B cell (primary cell): ENCODE measurements around the gene TBC1D22A. TPM values are rescaled to one million over a fixed set of nuclear protein-coding genes. Genes with fewer than 3 reads are reported as not detected.

ENCODE experiments used
- ATAC-seq: fragments of 200-7000 bp; cut with Tn5 transposase; one replicate; pipeline ENCODE4 v1.10.0; 2021; ENCODE audit warnings: low read depth, mild to moderate bottlenecking, moderate number of reproducible peaks, moderate library complexity
- CTCF ChIA-PET: fragments of 350-600 bp; sonication (Branson Sonifier 250); formaldehyde crosslinking; loops from one replicate; lab custom pipeline; 2021; ENCODE audit warnings: antibody characterized with exemption, inconsistent platforms; lab: Charles Lee
- POLR2A ChIA-PET: fragments of 350-600 bp; sonication (Branson Sonifier 250); formaldehyde crosslinking; loops from one replicate; lab custom pipeline; 2021; ENCODE audit warnings: antibody characterized with exemption; lab: Charles Lee
- DNase-seq: peaks from one replicate; pipeline ENCODE4 v3.0.0; 2013
- H2AFZ ChIP-seq: 2 replicates; pipeline ENCODE4 v1.6.1; 2012; ENCODE audit warnings: mild to moderate bottlenecking, low read depth, low read length; ENCODE audit not compliant: insufficient read depth, poor library complexity, severe bottlenecking
- H3K27ac ChIP-seq, 2 donors: 1 replicate in 1 of 2; 2 replicates in 1 of 2; pipeline ENCODE4 v1.5.1; 2012 to 2013; ENCODE audit warnings: low read length in 2 of 2, mild to moderate bottlenecking in 2 of 2, moderate library complexity in 1 of 2
- H3K27me3 ChIP-seq, 4 experiments: fragments of 200-600 bp in 1 of 4; sonication (generic) in 1 of 4; replicated peaks in 1 of 4; 1 replicate in 2 of 4; 2 replicates in 2 of 4; pipeline versions ENCODE4 v1.6.1 to v1.7.0; 2013 to 2016; ENCODE audit warnings: low read length in 3 of 4, mild to moderate bottlenecking in 2 of 4, mixed read lengths in 1 of 4, moderate library complexity in 1 of 4; ENCODE audit not compliant: insufficient read depth in 4 of 4, control insufficient read depth in 3 of 4; ENCODE audit errors: control extremely low read depth in 1 of 4
- H3K36me3 ChIP-seq, 2 experiments: replicated peaks in 1 of 2; 1 replicate in 1 of 2; 2 replicates in 1 of 2; pipeline versions ENCODE4 v1.6.1 to v1.7.1; 2013; ENCODE audit warnings: low read length in 1 of 2; ENCODE audit not compliant: insufficient read depth in 2 of 2, control insufficient read depth in 1 of 2; ENCODE audit errors: control extremely low read depth in 1 of 2, extremely low read depth in 1 of 2
- H3K4me1 ChIP-seq, 2 donors: fragments of 200-600 bp in 1 of 2; sonication (generic) in 1 of 2; 1 replicate in 1 of 2; 2 replicates in 1 of 2; pipeline versions ENCODE4 v1.5.1 to v1.6.1; 2013 to 2017; ENCODE audit warnings: low read length in 2 of 2; ENCODE audit not compliant: control insufficient read depth in 2 of 2, insufficient read depth in 2 of 2
- H3K4me2 ChIP-seq: replicated peaks from 2 replicates; pipeline ENCODE3; 2012; ENCODE audit warnings: mild to moderate bottlenecking, low read depth, low read length; ENCODE audit not compliant: poor library complexity, severe bottlenecking
- H3K4me3 ChIP-seq, 5 experiments: fragments of 200-600 bp in 1 of 5; sonication (generic) in 1 of 5; 1 replicate in 3 of 5; 2 replicates in 2 of 5; pipeline versions ENCODE4 v1.5.1 to v1.7.0; 2011 to 2016; ENCODE audit warnings: low read length in 4 of 5, mild to moderate bottlenecking in 4 of 5, low read depth in 2 of 5, control low read depth in 1 of 5, moderate library complexity in 1 of 5; ENCODE audit not compliant: insufficient read depth in 1 of 5; ENCODE audit errors: control extremely low read depth in 1 of 5, extremely low read depth in 1 of 5
- H3K79me2 ChIP-seq: fragments of 200-600 bp; sonication (generic); one replicate; pipeline ENCODE4 v1.6.0; 2016; ENCODE audit warnings: low read length; ENCODE audit not compliant: control insufficient read depth, insufficient read depth
- H3K9ac ChIP-seq: fragments of 200-600 bp; sonication (generic); 2 replicates; pipeline ENCODE4 v1.6.1; 2017; ENCODE audit warnings: mild to moderate bottlenecking, low read length, moderate library complexity
- H3K9me3 ChIP-seq, 3 donors: one replicate each; pipeline versions ENCODE4 v1.6.1 to v1.7.1; 2013; ENCODE audit warnings: low read length in 2 of 3; ENCODE audit not compliant: control insufficient read depth in 2 of 3, insufficient read depth in 1 of 3; ENCODE audit errors: control extremely low read depth in 1 of 3
- H4K20me1 ChIP-seq: 2 replicates; pipeline ENCODE4 v1.6.0; 2012; ENCODE audit warnings: mild to moderate bottlenecking, low read length; ENCODE audit not compliant: insufficient read depth, control insufficient read depth, poor library complexity, severe bottlenecking
- H3K27ac Mint-ChIP-seq: one replicate; pipeline ENCODE4 v1.8.0; 2021; ENCODE audit warnings: mixed read lengths
- H3K27me3 Mint-ChIP-seq: one replicate; pipeline ENCODE4 v1.8.0; 2021; ENCODE audit warnings: mixed read lengths
- H3K4me1 Mint-ChIP-seq: one replicate; pipeline ENCODE4 v1.8.0; 2021; ENCODE audit warnings: mixed read lengths
- H3K4me3 Mint-ChIP-seq: one replicate; pipeline ENCODE4 v1.8.0; 2021; ENCODE audit warnings: mixed read lengths
- H3K9me3 Mint-ChIP-seq: one replicate; pipeline ENCODE4 v1.8.0; 2022; ENCODE audit warnings: mixed read lengths; ENCODE audit not compliant: insufficient read depth
- EZH2 ChIP-seq: IDR thresholded peaks from 2 replicates; pipeline ENCODE4 v1.6.1; 2012; ENCODE audit warnings: borderline replicate concordance, low read depth, mild to moderate bottlenecking, moderate library complexity, low read length; ENCODE audit not compliant: insufficient read depth, poor library complexity, severe bottlenecking
- WGBS: methylation state at CpG from one replicate; pipeline ENCODE4 v1.1.5; 2013; ENCODE audit warnings: missing lambda C conversion rate; ENCODE audit not compliant: insufficient coverage; 5-methylcytosine and 5-hydroxymethylcytosine counted together
- intact Hi-C: fragments of 100-400 bp; cut with micrococcal nuclease; formaldehyde crosslinking; loops from one replicate; pipeline ENCODE4 v1.10.0; 2022
- polyA plus RNA-seq: library from polyadenylated mRNA; depleted of rRNA; stranded (reverse); fragments of >200 nt; gene quantifications from 2 replicates; pipeline ENCODE4 v1.2.3, GENCODE V29; 2012
- total RNA-seq, 2 donors: library from RNA; stranded (reverse); fragments of 120-200 nt in 1 of 2; gene quantifications; 1 replicate in 1 of 2; 2 replicates in 1 of 2; pipeline versions ENCODE4 v1.2.3 to v1.2.4, GENCODE V29; 2013 to 2022
- TF ChIP-seq, protein P1 (sequence below): fragments of 200-600 bp; IDR thresholded peaks from one replicate; pipeline ENCODE4 v1.8.0; 2022; ENCODE audit warnings: antibody characterized with exemption, mild to moderate bottlenecking

The TBC1D22A gene
- total and polyA plus RNA-seq, 2 donors (not counting 1 experiment from before 2014, with no cell fraction given): 73.8 to 128 TPM

DNA sequence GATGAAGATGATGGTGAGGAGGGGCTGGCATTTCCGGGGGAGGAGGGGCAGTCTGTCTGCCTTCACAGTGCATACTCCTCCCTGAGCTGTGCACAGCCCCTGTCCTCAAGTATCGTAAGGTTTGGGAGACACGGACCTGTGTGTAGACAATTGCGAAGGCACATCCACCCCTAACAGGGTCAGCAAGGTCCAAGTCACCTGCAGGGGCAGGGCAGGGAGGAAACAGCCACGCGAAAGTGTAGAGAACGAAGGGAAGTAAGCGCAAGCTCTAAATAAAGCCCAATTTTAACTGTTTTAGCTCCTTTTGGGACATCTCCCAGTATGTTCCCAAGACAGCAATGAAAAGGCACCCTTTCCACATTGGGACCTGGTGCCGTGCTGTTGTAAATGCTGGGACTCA is 448.2 kb downstream of the TBC1D22A start:
- Histone ChIP-seq H4K20me1 (no peaks in the 10 kb centered on the region), H3K36me3 (no peaks in the 10 kb centered on the region), H3K27me3 (no peaks in the 10 kb centered on the region), H3K4me1 (no peaks in the 10 kb centered on the region), H3K4me2 (no peak overlapping the region), H3K79me2 (no peaks in the 10 kb centered on the region), H3K27ac (no peak overlapping the region), H3K9me3 (no peaks in the 10 kb centered on the region), H3K4me3 (no peak overlapping the region), H3K9ac (no peak overlapping the region), H2AFZ (no peak overlapping the region)
- intact Hi-C loops: no loop called here
- H3K27ac Mint-ChIP-seq: no peak overlapping the region
- no peak for ATAC-seq
- H3K27me3 Mint-ChIP-seq: no peaks in the 10 kb centered on the region
- no peak for DNase-seq
- ChIA-PET POLR2A (no interaction called here), CTCF (no interaction called here)
- H3K4me3 Mint-ChIP-seq: no peak overlapping the region
- WGBS: 87% methylated on average over 9 of the region's 9 CpGs
- H3K9me3 Mint-ChIP-seq: no peaks in the 10 kb centered on the region
- TF ChIP-seq, protein P1, sequence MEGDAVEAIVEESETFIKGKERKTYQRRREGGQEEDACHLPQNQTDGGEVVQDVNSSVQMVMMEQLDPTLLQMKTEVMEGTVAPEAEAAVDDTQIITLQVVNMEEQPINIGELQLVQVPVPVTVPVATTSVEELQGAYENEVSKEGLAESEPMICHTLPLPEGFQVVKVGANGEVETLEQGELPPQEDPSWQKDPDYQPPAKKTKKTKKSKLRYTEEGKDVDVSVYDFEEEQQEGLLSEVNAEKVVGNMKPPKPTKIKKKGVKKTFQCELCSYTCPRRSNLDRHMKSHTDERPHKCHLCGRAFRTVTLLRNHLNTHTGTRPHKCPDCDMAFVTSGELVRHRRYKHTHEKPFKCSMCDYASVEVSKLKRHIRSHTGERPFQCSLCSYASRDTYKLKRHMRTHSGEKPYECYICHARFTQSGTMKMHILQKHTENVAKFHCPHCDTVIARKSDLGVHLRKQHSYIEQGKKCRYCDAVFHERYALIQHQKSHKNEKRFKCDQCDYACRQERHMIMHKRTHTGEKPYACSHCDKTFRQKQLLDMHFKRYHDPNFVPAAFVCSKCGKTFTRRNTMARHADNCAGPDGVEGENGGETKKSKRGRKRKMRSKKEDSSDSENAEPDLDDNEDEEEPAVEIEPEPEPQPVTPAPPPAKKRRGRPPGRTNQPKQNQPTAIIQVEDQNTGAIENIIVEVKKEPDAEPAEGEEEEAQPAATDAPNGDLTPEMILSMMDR: no peak
- TF ChIP-seq EZH2: no peak
- H3K4me1 Mint-ChIP-seq: no peaks in the 10 kb centered on the region

DNA sequence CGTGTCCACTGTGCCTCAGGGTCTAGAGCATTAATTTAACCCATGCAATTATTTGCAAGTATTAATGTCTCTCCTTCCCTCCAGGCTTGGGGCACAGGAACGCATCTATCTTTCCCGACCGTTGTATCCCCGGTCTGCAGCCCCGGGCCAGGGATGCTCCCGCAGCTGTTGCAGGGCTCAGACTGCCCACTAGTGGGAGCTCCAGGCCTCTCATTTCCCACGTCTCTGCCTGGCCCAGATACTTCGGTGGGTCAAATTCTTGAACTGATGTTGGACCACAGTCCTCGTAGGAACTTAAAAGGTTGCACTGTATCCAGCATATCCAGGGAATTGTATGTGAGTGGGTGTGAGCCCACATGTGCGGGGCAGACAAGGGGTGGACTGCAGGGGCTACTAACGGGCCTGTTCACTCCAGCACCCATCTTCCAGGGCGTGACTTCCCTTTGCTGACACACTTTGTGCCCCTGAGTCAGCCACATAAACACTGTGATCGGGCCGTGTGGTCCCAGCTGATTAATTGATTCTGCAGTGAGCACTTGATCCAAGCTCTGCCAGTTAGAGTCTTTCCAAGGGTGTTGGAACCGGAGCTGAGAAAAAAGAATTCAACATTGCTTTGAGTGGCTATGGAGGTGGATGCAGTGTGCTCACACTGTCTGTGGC is 451.3 kb downstream of the TBC1D22A start:
- Histone ChIP-seq H2AFZ (no peak overlapping the region), H3K4me1 (no peaks in the 10 kb centered on the region), H3K4me3 (no peak overlapping the region), H3K27ac (no peak overlapping the region), H3K79me2 (no peaks in the 10 kb centered on the region), H3K9ac (no peak overlapping the region), H3K36me3 (no peaks in the 10 kb centered on the region), H3K27me3 (no peaks in the 10 kb centered on the region), H3K9me3 (no peaks in the 10 kb centered on the region), H4K20me1 (no peaks in the 10 kb centered on the region), H3K4me2 (no peak overlapping the region)
- peak overlapping the region; percentile 50 for H3K27ac Mint-ChIP-seq
- no peaks in the 10 kb centered on the region for H3K9me3 Mint-ChIP-seq
- no peak overlapping the region for H3K4me3 Mint-ChIP-seq
- DNase-seq (peak; percentile 54), ATAC-seq (peak; percentile 45)
- intact Hi-C loops: no loop called here
- H3K4me1 Mint-ChIP-seq: no peaks in the 10 kb centered on the region
- TF ChIP-seq, protein P1: peak; percentile 87
- no peak for TF ChIP-seq EZH2
- H3K27me3 Mint-ChIP-seq: peaks cover 2% of the 10 kb centered on the region
- ChIA-PET POLR2A (no interaction called here), CTCF (interaction anchor here (0.6 to 3.0 kb wide), 6 partner anchors 10 to 1282 kb away, joined by 3 to 35 read pairs (median 4); no protein-coding TSS in a partner anchor)
- WGBS: 64% methylated on average over 16 of the region's 16 CpGs
